ENCODE measurements around the gene RAB3GAP2.

DNA sequence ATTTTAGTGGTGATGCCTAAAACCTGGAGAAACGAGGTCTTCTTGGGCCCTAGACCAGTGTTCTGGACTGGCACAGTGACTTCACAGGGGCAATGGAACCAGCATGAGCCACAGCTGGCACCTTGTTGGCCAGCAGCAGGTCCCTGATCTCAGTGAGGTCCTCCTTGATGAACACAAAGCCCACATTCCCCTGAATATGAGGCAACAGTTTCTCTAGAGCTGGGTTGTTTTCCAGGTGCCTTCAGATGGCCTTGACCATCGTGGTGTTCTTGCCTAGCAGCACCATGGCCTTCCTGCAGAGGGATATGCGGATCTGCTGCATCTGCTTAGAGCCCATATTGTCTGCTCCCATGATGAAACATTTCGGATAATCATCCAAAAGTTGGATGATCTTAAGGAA is 44.9 kb upstream of the RAB3GAP2 start:
- TF ChIP-seq, protein P1, sequence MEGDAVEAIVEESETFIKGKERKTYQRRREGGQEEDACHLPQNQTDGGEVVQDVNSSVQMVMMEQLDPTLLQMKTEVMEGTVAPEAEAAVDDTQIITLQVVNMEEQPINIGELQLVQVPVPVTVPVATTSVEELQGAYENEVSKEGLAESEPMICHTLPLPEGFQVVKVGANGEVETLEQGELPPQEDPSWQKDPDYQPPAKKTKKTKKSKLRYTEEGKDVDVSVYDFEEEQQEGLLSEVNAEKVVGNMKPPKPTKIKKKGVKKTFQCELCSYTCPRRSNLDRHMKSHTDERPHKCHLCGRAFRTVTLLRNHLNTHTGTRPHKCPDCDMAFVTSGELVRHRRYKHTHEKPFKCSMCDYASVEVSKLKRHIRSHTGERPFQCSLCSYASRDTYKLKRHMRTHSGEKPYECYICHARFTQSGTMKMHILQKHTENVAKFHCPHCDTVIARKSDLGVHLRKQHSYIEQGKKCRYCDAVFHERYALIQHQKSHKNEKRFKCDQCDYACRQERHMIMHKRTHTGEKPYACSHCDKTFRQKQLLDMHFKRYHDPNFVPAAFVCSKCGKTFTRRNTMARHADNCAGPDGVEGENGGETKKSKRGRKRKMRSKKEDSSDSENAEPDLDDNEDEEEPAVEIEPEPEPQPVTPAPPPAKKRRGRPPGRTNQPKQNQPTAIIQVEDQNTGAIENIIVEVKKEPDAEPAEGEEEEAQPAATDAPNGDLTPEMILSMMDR (IDR thresholded peaks at IDR 0.05; ENCODE audit: low read depth, low read length, poor library complexity, severe bottlenecking), result no peak
- no peak for TF ChIP-seq EZH2phosphoT487 (IDR thresholded peaks at IDR 0.05; ENCODE audit: borderline replicate concordance, low read length)
